Osteoblast (primary cell): ENCODE data around the gene INTS12. TPM values are rescaled to one million over a fixed set of nuclear protein-coding genes. Genes with fewer than 3 reads are reported as not detected.

ENCODE experiments used
- DNase-seq: peaks from one replicate; pipeline ENCODE4 v3.0.0; 2011; ENCODE audit warnings: low spot score, mixed read lengths; ENCODE audit not compliant: insufficient read length; ENCODE audit errors: missing footprints
- H2AFZ ChIP-seq: 2 replicates; pipeline ENCODE4 v1.6.0; 2011; ENCODE audit warnings: mild to moderate bottlenecking, low read length
- H3K27ac ChIP-seq: 2 replicates; pipeline ENCODE4 v1.5.1; 2011; ENCODE audit warnings: mild to moderate bottlenecking, low read depth, low read length, moderate library complexity
- H3K27me3 ChIP-seq: 2 replicates; pipeline ENCODE4 v1.6.0; 2012; ENCODE audit warnings: mild to moderate bottlenecking, control low read depth, inconsistent platforms, low read length, moderate library complexity; ENCODE audit not compliant: insufficient read depth
- H3K36me3 ChIP-seq: 2 replicates; pipeline ENCODE4 v1.5.1; 2011; ENCODE audit warnings: mild to moderate bottlenecking, low read length, control low read depth, moderate library complexity; ENCODE audit not compliant: insufficient read depth
- H3K4me1 ChIP-seq: 2 replicates; pipeline ENCODE4 v1.5.1; 2011; ENCODE audit warnings: mild to moderate bottlenecking, low read length, control low read depth, moderate library complexity; ENCODE audit not compliant: insufficient read depth
- H3K4me2 ChIP-seq: 2 replicates; pipeline ENCODE4 v1.6.0; 2011; ENCODE audit warnings: mild to moderate bottlenecking, low read length; ENCODE audit not compliant: insufficient read depth
- H3K4me3 ChIP-seq: fragments of 200-600 bp; sonication (generic); 3 replicates; pipeline ENCODE4 v1.5.1; 2012; ENCODE audit warnings: mild to moderate bottlenecking, low read length, inconsistent platforms; ENCODE audit not compliant: insufficient read depth
- H3K79me2 ChIP-seq: 2 replicates; pipeline ENCODE4 v1.6.0; 2012; ENCODE audit warnings: mild to moderate bottlenecking, low read length, control low read depth, inconsistent platforms; ENCODE audit not compliant: insufficient read depth
- H3K9me3 ChIP-seq: 2 replicates; pipeline ENCODE4 v1.5.1; 2011; ENCODE audit warnings: low read depth, low read length, control low read depth
- H4K20me1 ChIP-seq: 2 replicates; pipeline ENCODE4 v1.6.0; 2012; ENCODE audit warnings: mild to moderate bottlenecking, low read length, control low read depth; ENCODE audit not compliant: insufficient read depth
- CTCF ChIP-seq: IDR thresholded peaks from 2 replicates; pipeline ENCODE4 v1.5.1; 2011; ENCODE audit warnings: mild to moderate bottlenecking, low read depth, low read length, moderate library complexity; ENCODE audit errors: extremely low read depth
- total RNA-seq: library from RNA; depleted of rRNA; stranded (reverse); fragments of >200 nt; gene quantifications from 2 replicates; pipeline ENCODE4 v1.2.3, GENCODE V29; 2012

INTS12 gene
- total RNA-seq, 1 donor, result 14.8 TPM

GRCh38 chr4:105651884-105652283 is 56.6 kb downstream of the INTS12 start:
- Histone ChIP-seq H3K4me3 (no peak overlapping the region), H2AFZ (no peak overlapping the region), H3K79me2 (no peaks in the 10 kb centered on the region), H3K27ac (no peak overlapping the region), H3K9me3 (no peaks in the 10 kb centered on the region), H4K20me1 (no peaks in the 10 kb centered on the region), H3K36me3 (no peaks in the 10 kb centered on the region), H3K27me3 (peaks cover 7% of the 10 kb centered on the region), H3K4me2 (no peak overlapping the region), H3K4me1 (no peaks in the 10 kb centered on the region)
- TF ChIP-seq CTCF, result no peak
- DNase-seq, result no peak

GRCh38 chr4:105650190-105650589 is 58.3 kb downstream of the INTS12 start:
- peaks cover 7% of the 10 kb centered on the region for H3K27me3 ChIP-seq
- no peaks in the 10 kb centered on the region for H3K9me3 ChIP-seq
- no peak overlapping the region for H2AFZ ChIP-seq
- TF ChIP-seq CTCF, result no peak
- no peaks in the 10 kb centered on the region for H3K4me1 ChIP-seq
- H4K20me1 ChIP-seq, result no peaks in the 10 kb centered on the region
- no peak for DNase-seq
- no peaks in the 10 kb centered on the region for H3K36me3 ChIP-seq
- H3K4me3 ChIP-seq, result no peak overlapping the region
- H3K4me2 ChIP-seq, result no peak overlapping the region
- no peak overlapping the region for H3K27ac ChIP-seq
- no peaks in the 10 kb centered on the region for H3K79me2 ChIP-seq

GRCh38 chr4:105645440-105645839 is 63.0 kb downstream of the INTS12 start:
- no peaks in the 10 kb centered on the region for H3K79me2 ChIP-seq
- DNase-seq, result no peak
- H3K4me3 ChIP-seq, result no peak overlapping the region
- no peaks in the 10 kb centered on the region for H3K27me3 ChIP-seq
- H2AFZ ChIP-seq, result no peak overlapping the region
- no peak for TF ChIP-seq CTCF
- H3K36me3 ChIP-seq, result no peaks in the 10 kb centered on the region
- no peak overlapping the region for H3K4me2 ChIP-seq
- H3K9me3 ChIP-seq, result no peaks in the 10 kb centered on the region
- no peaks in the 10 kb centered on the region for H4K20me1 ChIP-seq
- no peak overlapping the region for H3K27ac ChIP-seq
- no peaks in the 10 kb centered on the region for H3K4me1 ChIP-seq

- no peaks in the 10 kb centered on the region for H3K4me1 ChIP-seq
- no peak overlapping the region for H3K27ac ChIP-seq
- H3K79me2 ChIP-seq, result no peaks in the 10 kb centered on the region
- no peak for TF ChIP-seq CTCF
- H3K4me2 ChIP-seq, result no peak overlapping the region
- no peaks in the 10 kb centered on the region for H3K36me3 ChIP-seq
- no peaks in the 10 kb centered on the region for H3K27me3 ChIP-seq
- no peaks in the 10 kb centered on the region for H4K20me1 ChIP-seq
- H2AFZ ChIP-seq, result no peak overlapping the region
- DNase-seq, result no peak
- H3K4me3 ChIP-seq, result no peak overlapping the region
- H3K9me3 ChIP-seq, result no peaks in the 10 kb centered on the region
Observed at GRCh38 chr4:105644257-105644656, 64.2 kb downstream of the INTS12 start.
